HepG2 (cell line): ENCODE measurements around the gene GALNT18. TPM values are rescaled to one million over a fixed set of nuclear protein-coding genes. Genes with fewer than 3 reads are reported as not detected.

Experiments
- ATAC-seq: fragments of 200-7000 bp; cut with Tn5 transposase; 3 replicates; pipeline ENCODE4 v1.9.1; 2020; ENCODE audit warnings: mild to moderate bottlenecking, moderate library complexity
- BruUV-seq: library from RNA; stranded (reverse); fragments of 400-500 nt; replicated peaks from 2 replicates; lab custom pipeline; 2021; lab: Mats Ljungman, UMichigan
- CTCF ChIA-PET: fragments of 300-600 bp; formaldehyde crosslinking; extraction: SDS; loops from one replicate; lab custom pipeline; 2021; ENCODE audit warnings: low total read pairs, inconsistent platforms, low intra/inter-chr PET ratio; lab: Yijun Ruan, JAX
- POLR2A ChIA-PET: fragments of 350-600 bp; sonication (Branson Sonifier 250); formaldehyde crosslinking; loops from one replicate; lab custom pipeline; 2020; ENCODE audit warnings: antibody characterized with exemption, inconsistent platforms; lab: Yijun Ruan, JAX
- DNase-seq: peaks from one replicate; pipeline ENCODE4 v3.0.0-alpha.2; 2015; ENCODE audit warnings: low spot score
- FAIRE-seq: peaks from 3 replicates; lab custom pipeline; 2011; peaks lifted over from hg19 to GRCh38; lab: Jason Lieb, UNC
- H2AFZ ChIP-seq: one replicate; pipeline ENCODE4 v1.6.1; 2011; ENCODE audit warnings: low read length, inconsistent platforms
- H3K27ac ChIP-seq: fragments of 300-600 bp; 3 replicates; pipeline ENCODE4 v1.8.0; 2011; ENCODE audit warnings: mixed run types, mild to moderate bottlenecking, mixed read lengths, low read length, inconsistent platforms; ENCODE audit not compliant: insufficient read depth; ENCODE audit errors: extremely low read length
- H3K27me3 ChIP-seq, 2 experiments: fragments of 200-600 bp in 1 of 2; 2 replicates in 1 of 2; 3 replicates in 1 of 2; pipeline versions ENCODE4 v1.6.0 to v1.8.0; 2011; ENCODE audit warnings: low read length in 2 of 2, mild to moderate bottlenecking in 2 of 2, moderate library complexity in 2 of 2, inconsistent platforms in 1 of 2; ENCODE audit not compliant: insufficient read depth in 2 of 2, control insufficient read depth in 1 of 2
- H3K36me3 ChIP-seq, 2 experiments: fragments of 200-600 bp in 1 of 2; replicated peaks in 1 of 2; 2 replicates in 1 of 2; 3 replicates in 1 of 2; pipeline versions ENCODE4 v1.5.1 to v1.8.0; 2011; ENCODE audit warnings: low read length in 2 of 2, inconsistent platforms in 1 of 2; ENCODE audit not compliant: insufficient read depth in 2 of 2, control insufficient read depth in 1 of 2
- H3K4me1 ChIP-seq: 2 replicates; pipeline ENCODE4 v1.5.1; 2012; ENCODE audit warnings: low read length, inconsistent platforms; ENCODE audit not compliant: insufficient read depth
- H3K4me2 ChIP-seq: 2 replicates; pipeline ENCODE4 v1.6.0; 2011; ENCODE audit warnings: low read depth, low read length, inconsistent platforms
- H3K4me3 ChIP-seq, 3 experiments: fragments of 200-600 bp in 1 of 3; sonication (generic), shearing (Covaris generic) in 1 of 3; replicated peaks in 1 of 3; 2 replicates each; pipeline ENCODE4 v1.5.1; 2011 to 2016; ENCODE audit warnings: low read length in 3 of 3, inconsistent platforms in 2 of 3, low read depth in 2 of 3, mild to moderate bottlenecking in 2 of 3, control low read depth in 1 of 3, mixed read lengths in 1 of 3; ENCODE audit not compliant: insufficient read depth in 1 of 3
- H3K79me2 ChIP-seq: one replicate; pipeline ENCODE4 v1.6.1; 2011; ENCODE audit warnings: low read length, inconsistent platforms; ENCODE audit not compliant: insufficient read depth
- H3K9ac ChIP-seq: 2 replicates; pipeline ENCODE4 v1.6.0; 2011; ENCODE audit warnings: mild to moderate bottlenecking, low read depth, low read length, inconsistent platforms; ENCODE audit not compliant: insufficient read depth
- H3K9me3 ChIP-seq: 2 replicates; pipeline ENCODE4 v1.5.1; 2012; ENCODE audit warnings: mild to moderate bottlenecking, low read length
- H4K20me1 ChIP-seq: 2 replicates; pipeline ENCODE4 v1.6.0; 2011; ENCODE audit warnings: inconsistent platforms, mild to moderate bottlenecking, low read length, moderate library complexity; ENCODE audit not compliant: insufficient read depth
- CBX2 ChIP-seq, 2 experiments: fragments of 200-600 bp in 1 of 2; sonication (generic); formaldehyde crosslinking in 1 of 2; IDR thresholded peaks; 2 replicates each; pipeline versions ENCODE4 v1.7.0 to v1.8.1; 2018 to 2022; ENCODE audit warnings: low read depth in 2 of 2, low read length in 1 of 2, mild to moderate bottlenecking in 1 of 2, missing genetic modification reagents in 1 of 2
- MAZ ChIP-seq, 2 experiments: sonication (generic) in 1 of 2; formaldehyde crosslinking in 1 of 2; IDR thresholded peaks; 2 replicates each; pipeline versions ENCODE4 v1.5.0 to v1.6.1; 2012 to 2020; ENCODE audit warnings: low read depth in 2 of 2, mild to moderate bottlenecking in 2 of 2, borderline replicate concordance in 1 of 2, improper control_type of control experiment in 1 of 2, low read length in 1 of 2, missing genetic modification reagents in 1 of 2, moderate library complexity in 1 of 2
- ZBTB38 ChIP-seq: sonication (generic); formaldehyde crosslinking; IDR thresholded peaks from 2 replicates; pipeline ENCODE4 v1.5.1; 2020; ENCODE audit warnings: mild to moderate bottlenecking, missing genetic modification reagents
- ZNF430 ChIP-seq: sonication (generic); formaldehyde crosslinking; IDR thresholded peaks from 2 replicates; pipeline ENCODE4 v1.9.0; 2021; ENCODE audit warnings: mild to moderate bottlenecking, missing genetic modification reagents
- WGBS: methylation state at CpG from one replicate; pipeline ENCODE4 v1.1.6; 2017; ENCODE audit warnings: low lambda C conversion rate; 5-methylcytosine and 5-hydroxymethylcytosine counted together
- in situ Hi-C: cut with HindIII; loops from 2 replicates; pipeline ENCODE4 v1.10.0; 2017; ENCODE audit warnings: low pct_unique_long_range_greater_than_20kb; ENCODE audit not compliant: extremely low pct_ligation_motif_present
- intact Hi-C: fragments of 100-400 bp; cut with micrococcal nuclease; formaldehyde crosslinking; loops from one replicate; pipeline ENCODE4 v1.10.0; 2022; ENCODE audit not compliant: unreplicated experiment
- polyA plus RNA-seq, 8 experiments: library from polyadenylated mRNA; depleted of rRNA in 3 of 8; stranded (reverse) in 7 of 8; unstranded in 1 of 8; fragments of >200 nt; fragmentation: Illumina TruSeq in 4 of 8; extraction: Trizol in 4 of 8; gene quantifications; 2 replicates each; pipeline versions ENCODE4 v1.2.1 to v1.2.3, GENCODE V29; 2011 to 2016; ENCODE audit warnings: low read depth in 4 of 8, missing spikeins in 1 of 8, mixed read lengths in 1 of 8; ENCODE audit not compliant: insufficient read depth in 1 of 8
- total RNA-seq, 5 experiments: library from RNA; depleted of rRNA; stranded (reverse); fragments of >200 nt; fragmentation: Illumina TruSeq; extraction: Trizol; gene quantifications; 2 replicates each; pipeline ENCODE4 v1.2.3, GENCODE V29; 2016; ENCODE audit warnings: low read depth in 1 of 5

Gene GALNT18
- total and polyA plus RNA-seq, 2 of the 13 experiments (the other 11 are each of a cell fraction or from before 2014, with no cell fraction given): 0.11 TPM; not detected in 1

- no peaks in the 10 kb centered on the region for H3K36me3 ChIP-seq
- BruUV-seq: no TSS peak
- ATAC-seq: no peak
- 0% methylated on average over 2 of the region's 2 CpGs for WGBS
- H3K79me2 ChIP-seq: no peaks in the 10 kb centered on the region
- ChIA-PET CTCF (no interaction called here), POLR2A (no interaction called here)
- no peak overlapping the region for H2AFZ ChIP-seq
- peaks cover 0 to 3% of the 10 kb centered on the region in 2 experiments; a peak in 2 of 5 replicates for H3K27me3 ChIP-seq
- no peak for FAIRE-seq
- H3K9ac ChIP-seq: no peak overlapping the region
- H3K4me1 ChIP-seq: no peaks in the 10 kb centered on the region
- H3K4me2 ChIP-seq: no peak overlapping the region
- H3K9me3 ChIP-seq: no peaks in the 10 kb centered on the region
- intact Hi-C loops (no loop called here), in situ Hi-C loops (no loop called here)
- TF ChIP-seq CBX2 (IDR thresholded peaks at IDR 0.05; ENCODE audit: low read depth, low read length): no peak
- no peak for TF ChIP-seq CBX2 (CRISPR knock-in tag; IDR thresholded peaks at IDR 0.05; ENCODE audit: low read depth)
- no peak for TF ChIP-seq ZNF430 (CRISPR knock-in tag)
- no peak for TF ChIP-seq MAZ (IDR thresholded peaks at IDR 0.05; ENCODE audit: borderline replicate concordance, low read depth, low read length)
- no peak for TF ChIP-seq MAZ (CRISPR knock-in tag; IDR thresholded peaks at IDR 0.05; ENCODE audit: low read depth)
- no peaks in the 10 kb centered on the region for H4K20me1 ChIP-seq
- DNase-seq: no peak
- no peak overlapping the region for H3K4me3 ChIP-seq
- no peak overlapping the region for H3K27ac ChIP-seq
Observed at GRCh38 chr11:11306855-11307254, 314.9 kb downstream of the GALNT18 start.

GRCh38 chr11:11304550-11304949 lies 317.3 kb downstream of the GALNT18 start:
- no peak overlapping the region for H3K4me2 ChIP-seq
- intact Hi-C loops: no loop called here
- no peaks in the 10 kb centered on the region for H3K9me3 ChIP-seq
- FAIRE-seq: no peak
- H4K20me1 ChIP-seq: no peaks in the 10 kb centered on the region
- no peak for ATAC-seq
- no TSS peak for BruUV-seq
- DNase-seq: no peak
- H3K9ac ChIP-seq: no peak overlapping the region
- H3K79me2 ChIP-seq: no peaks in the 10 kb centered on the region
- H3K27ac ChIP-seq: no peak overlapping the region
- in situ Hi-C loops: no loop called here
- POLR2A ChIA-PET: no interaction called here
- no peaks in the 10 kb centered on the region for H3K36me3 ChIP-seq
- H2AFZ ChIP-seq: no peak overlapping the region
- peaks cover 0 to 8% of the 10 kb centered on the region in 2 experiments; a peak in 3 of 5 replicates for H3K27me3 ChIP-seq
- no peak overlapping the region for H3K4me3 ChIP-seq
- no peak for TF ChIP-seq ZBTB38 (CRISPR knock-in tag)
- WGBS: 3% methylated on average over 7 of the region's 7 CpGs
- no peaks in the 10 kb centered on the region for H3K4me1 ChIP-seq
- CTCF ChIA-PET: no interaction called here
